ENCODE measurements around the gene VEGFA.

The VEGFA gene

DNA sequence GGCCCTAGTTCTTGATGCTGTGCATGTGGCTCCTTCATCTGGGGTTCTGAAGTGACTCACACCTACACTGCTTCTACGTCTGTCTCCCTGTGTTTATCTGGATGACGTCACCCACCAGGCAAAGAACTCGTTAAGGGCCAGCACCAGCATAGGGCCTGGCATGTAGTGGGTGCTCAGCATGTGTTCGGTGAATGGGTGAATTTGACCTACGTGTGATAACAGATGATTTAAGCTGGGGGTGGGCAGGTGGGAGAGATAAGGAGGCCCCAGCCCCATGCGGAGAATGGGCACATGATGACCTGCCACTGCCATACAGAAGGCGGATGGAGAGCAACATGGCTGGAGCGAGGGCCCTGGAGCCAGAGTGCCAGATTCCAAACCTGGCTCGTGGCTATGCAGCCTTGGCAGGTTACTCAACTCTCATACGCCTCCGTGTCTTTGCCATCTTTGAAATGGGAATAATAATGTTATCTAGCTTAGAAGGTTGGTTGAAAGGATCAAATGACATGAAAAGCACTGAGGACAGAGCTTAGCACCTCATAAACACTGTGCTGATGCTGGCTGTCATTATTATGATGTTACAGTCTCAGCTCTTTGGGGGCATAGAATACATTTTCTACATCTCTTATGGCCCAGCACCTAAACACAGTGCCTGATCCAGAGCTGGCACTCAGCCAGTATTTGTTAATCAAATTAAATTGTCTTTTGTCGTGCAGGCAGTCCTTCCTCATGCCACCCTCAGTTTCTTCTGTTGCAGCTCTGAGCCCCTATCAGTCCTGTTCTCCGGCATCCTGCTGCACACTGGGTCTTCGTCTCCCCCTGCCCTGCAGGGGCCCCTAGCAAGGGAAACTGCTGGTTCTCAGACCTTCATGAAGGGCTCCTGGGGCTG lies 39.6 kb downstream of the VEGFA start:
- ATAC-seq = no peak
- TF ChIP-seq, protein P1, sequence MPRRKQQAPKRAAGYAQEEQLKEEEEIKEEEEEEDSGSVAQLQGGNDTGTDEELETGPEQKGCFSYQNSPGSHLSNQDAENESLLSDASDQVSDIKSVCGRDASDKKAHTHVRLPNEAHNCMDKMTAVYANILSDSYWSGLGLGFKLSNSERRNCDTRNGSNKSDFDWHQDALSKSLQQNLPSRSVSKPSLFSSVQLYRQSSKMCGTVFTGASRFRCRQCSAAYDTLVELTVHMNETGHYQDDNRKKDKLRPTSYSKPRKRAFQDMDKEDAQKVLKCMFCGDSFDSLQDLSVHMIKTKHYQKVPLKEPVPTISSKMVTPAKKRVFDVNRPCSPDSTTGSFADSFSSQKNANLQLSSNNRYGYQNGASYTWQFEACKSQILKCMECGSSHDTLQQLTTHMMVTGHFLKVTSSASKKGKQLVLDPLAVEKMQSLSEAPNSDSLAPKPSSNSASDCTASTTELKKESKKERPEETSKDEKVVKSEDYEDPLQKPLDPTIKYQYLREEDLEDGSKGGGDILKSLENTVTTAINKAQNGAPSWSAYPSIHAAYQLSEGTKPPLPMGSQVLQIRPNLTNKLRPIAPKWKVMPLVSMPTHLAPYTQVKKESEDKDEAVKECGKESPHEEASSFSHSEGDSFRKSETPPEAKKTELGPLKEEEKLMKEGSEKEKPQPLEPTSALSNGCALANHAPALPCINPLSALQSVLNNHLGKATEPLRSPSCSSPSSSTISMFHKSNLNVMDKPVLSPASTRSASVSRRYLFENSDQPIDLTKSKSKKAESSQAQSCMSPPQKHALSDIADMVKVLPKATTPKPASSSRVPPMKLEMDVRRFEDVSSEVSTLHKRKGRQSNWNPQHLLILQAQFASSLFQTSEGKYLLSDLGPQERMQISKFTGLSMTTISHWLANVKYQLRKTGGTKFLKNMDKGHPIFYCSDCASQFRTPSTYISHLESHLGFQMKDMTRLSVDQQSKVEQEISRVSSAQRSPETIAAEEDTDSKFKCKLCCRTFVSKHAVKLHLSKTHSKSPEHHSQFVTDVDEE (CRISPR knock-in tag; IDR thresholded peaks at IDR 0.05) = no peak
- TF ChIP-seq RARB (CRISPR knock-in tag; IDR thresholded peaks at IDR 0.05) (no peak), ZFP3 (CRISPR knock-in tag; IDR thresholded peaks at IDR 0.05) (0 out of 2 replicates have a peak, but pooled peaks have one; percentile 25), ZFP30 (CRISPR knock-in tag; IDR thresholded peaks at IDR 0.05) (no peak), SNAI2 (CRISPR knock-in tag; IDR thresholded peaks at IDR 0.05) (no peak)
- TF ChIP-seq, protein P2, sequence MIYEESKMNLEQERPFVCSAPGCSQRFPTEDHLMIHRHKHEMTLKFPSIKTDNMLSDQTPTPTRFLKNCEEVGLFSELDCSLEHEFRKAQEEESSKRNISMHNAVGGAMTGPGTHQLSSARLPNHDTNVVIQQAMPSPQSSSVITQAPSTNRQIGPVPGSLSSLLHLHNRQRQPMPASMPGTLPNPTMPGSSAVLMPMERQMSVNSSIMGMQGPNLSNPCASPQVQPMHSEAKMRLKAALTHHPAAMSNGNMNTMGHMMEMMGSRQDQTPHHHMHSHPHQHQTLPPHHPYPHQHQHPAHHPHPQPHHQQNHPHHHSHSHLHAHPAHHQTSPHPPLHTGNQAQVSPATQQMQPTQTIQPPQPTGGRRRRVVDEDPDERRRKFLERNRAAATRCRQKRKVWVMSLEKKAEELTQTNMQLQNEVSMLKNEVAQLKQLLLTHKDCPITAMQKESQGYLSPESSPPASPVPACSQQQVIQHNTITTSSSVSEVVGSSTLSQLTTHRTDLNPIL (CRISPR knock-in tag; IDR thresholded peaks at IDR 0.05; ENCODE audit: low read depth) = 0 out of 2 replicates have a peak, but pooled peaks have one; percentile 29
- TF ChIP-seq, protein P3, sequence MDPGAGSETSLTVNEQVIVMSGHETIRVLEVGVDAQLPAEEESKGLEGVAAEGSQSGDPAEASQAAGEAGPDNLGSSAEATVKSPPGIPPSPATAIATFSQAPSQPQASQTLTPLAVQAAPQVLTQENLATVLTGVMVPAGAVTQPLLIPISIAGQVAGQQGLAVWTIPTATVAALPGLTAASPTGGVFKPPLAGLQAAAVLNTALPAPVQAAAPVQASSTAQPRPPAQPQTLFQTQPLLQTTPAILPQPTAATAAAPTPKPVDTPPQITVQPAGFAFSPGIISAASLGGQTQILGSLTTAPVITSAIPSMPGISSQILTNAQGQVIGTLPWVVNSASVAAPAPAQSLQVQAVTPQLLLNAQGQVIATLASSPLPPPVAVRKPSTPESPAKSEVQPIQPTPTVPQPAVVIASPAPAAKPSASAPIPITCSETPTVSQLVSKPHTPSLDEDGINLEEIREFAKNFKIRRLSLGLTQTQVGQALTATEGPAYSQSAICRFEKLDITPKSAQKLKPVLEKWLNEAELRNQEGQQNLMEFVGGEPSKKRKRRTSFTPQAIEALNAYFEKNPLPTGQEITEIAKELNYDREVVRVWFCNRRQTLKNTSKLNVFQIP (CRISPR knock-in tag; IDR thresholded peaks at IDR 0.05; ENCODE audit: borderline replicate concordance, low read depth) = no peak

DNA sequence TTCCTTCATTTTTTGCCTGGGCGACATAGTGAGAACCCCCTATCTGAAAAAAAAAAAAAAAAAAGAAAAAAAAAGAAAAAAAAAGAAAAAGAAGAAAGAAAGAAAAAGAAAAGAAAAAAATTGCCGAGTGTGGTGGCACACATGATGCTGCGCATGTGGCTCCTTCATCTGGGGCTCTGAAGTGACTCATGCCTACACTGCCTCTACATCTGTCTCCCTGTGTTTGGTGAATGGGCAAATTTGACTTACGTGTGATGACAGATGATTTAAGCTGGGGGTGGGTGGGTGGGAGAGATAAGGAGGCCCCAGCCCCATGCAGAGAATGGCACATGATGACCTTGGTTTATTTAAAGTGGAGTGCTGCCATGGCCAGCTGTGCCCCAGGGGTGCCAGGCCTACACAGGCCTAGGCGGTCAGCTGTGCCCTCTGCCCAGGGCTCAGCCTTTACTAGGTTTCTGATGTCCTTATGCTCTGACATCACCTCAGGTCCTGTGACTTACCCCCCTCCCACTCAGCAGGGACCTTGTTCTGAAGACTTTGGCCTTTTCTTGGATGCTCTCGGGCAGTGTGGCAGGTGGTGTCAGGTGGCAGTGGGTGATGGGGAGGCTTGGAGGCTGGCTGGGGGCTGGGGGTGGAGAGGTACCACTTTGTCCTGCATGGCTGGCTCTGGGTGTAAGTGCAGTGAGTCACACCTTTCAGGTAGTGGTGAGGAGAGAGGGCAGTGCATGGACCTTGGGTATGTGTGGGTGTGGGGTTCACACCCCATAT lies 41.1 kb downstream of the VEGFA start:
- no peak for ATAC-seq
- TF ChIP-seq ZFP30 (CRISPR knock-in tag; IDR thresholded peaks at IDR 0.05) (no peak), GLIS3 (CRISPR knock-in tag; IDR thresholded peaks at IDR 0.05) (no peak), ZC3H10 (CRISPR knock-in tag; IDR thresholded peaks at IDR 0.05) (no peak)

DNA sequence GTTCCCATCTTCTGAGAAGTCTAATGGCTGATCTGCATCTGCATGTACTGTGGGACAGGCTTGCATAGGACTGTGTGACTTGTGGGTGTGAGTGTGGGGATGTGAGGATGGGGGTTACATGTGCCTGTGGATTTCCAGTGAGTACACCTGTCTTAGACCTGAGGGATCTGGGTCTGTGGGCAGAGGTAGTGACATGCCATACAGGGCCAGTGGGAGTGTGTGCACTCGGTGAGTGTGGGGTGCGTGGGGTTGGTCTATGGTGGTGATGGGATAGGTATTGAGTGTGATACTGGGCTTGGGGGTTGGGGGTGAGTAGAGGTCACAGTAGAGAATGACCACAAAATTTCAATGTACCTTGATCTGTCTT lies 41.7 kb downstream of the VEGFA start:
- no peak for TF ChIP-seq TOX (CRISPR knock-in tag; IDR thresholded peaks at IDR 0.05; ENCODE audit: borderline replicate concordance)
- ATAC-seq = no peak

DNA sequence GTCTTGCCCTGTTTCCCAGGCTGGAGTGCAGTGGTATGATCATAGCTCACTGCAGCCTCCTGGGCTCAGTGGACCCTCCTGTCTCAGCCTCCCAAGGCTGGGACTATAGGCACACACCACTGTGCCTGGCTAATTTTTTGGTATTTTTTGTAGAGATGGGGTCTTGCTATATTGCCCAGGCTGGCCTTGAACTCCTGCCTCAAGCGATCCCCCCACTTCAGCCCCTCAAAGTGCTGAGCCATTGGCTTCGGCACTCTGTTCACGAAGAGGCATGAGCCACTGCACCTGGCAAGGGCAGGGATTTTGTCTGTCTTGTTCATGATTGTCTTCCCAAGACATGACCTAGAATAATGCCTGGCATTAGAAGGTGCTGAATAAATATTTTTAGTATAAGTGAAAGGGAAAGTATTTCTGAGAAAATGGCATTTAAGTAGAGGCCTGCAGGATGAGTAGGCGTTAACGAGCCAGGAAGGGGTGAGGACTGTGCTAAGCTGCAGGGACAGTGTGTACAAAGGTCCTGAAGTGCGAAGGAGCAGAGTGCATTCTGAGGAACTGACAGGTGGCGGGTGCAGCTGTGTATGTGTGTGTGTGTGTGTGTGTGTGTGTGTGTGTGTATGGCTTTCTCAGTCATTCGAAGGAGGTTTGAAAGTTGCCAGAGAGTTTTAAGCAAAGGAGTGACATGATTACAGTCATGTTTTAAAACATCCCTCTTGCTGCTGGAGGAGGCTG lies 43.0 kb downstream of the VEGFA start:
- TF ChIP-seq ZC3H10 (CRISPR knock-in tag; IDR thresholded peaks at IDR 0.05) = no peak
- TF ChIP-seq ZFP30 (CRISPR knock-in tag; IDR thresholded peaks at IDR 0.05) = no peak
- no peak for TF ChIP-seq ZNF8 (CRISPR knock-in tag; IDR thresholded peaks at IDR 0.05)
- TF ChIP-seq SNAI2 (CRISPR knock-in tag; IDR thresholded peaks at IDR 0.05) = no peak
- TF ChIP-seq, protein P4, sequence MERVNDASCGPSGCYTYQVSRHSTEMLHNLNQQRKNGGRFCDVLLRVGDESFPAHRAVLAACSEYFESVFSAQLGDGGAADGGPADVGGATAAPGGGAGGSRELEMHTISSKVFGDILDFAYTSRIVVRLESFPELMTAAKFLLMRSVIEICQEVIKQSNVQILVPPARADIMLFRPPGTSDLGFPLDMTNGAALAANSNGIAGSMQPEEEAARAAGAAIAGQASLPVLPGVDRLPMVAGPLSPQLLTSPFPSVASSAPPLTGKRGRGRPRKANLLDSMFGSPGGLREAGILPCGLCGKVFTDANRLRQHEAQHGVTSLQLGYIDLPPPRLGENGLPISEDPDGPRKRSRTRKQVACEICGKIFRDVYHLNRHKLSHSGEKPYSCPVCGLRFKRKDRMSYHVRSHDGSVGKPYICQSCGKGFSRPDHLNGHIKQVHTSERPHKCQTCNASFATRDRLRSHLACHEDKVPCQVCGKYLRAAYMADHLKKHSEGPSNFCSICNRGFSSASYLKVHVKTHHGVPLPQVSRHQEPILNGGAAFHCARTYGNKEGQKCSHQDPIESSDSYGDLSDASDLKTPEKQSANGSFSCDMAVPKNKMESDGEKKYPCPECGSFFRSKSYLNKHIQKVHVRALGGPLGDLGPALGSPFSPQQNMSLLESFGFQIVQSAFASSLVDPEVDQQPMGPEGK (CRISPR knock-in tag; IDR thresholded peaks at IDR 0.05; ENCODE audit: borderline replicate concordance) = no peak
- TF ChIP-seq ZNF565 (CRISPR knock-in tag; conservative IDR thresholded peaks at IDR 0.05; ENCODE audit: low read depth) = no peak
- no peak for ATAC-seq

DNA sequence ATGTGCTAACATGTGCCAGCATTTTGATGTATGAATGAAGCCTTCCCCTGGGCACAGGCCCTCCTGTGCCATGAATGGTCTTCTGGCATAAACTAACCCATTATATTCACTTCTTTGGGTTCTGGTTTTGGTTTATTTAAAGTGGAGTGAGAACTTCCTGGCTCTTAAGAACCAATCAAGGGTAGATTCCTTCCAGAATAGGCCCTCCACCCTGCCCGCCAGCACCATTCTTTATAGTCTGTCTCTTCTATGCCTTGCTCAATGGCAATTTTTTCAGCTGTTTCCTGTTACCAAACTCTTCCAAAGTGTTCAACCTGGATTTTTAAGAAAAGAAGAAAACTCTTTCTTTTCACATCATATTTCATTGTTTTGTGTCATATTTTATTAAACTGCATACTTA lies 44.1 kb downstream of the VEGFA start:
- ATAC-seq = no peak
- TF ChIP-seq, protein P3 (CRISPR knock-in tag; IDR thresholded peaks at IDR 0.05; ENCODE audit: borderline replicate concordance, low read depth) = no peak
- no peak for TF ChIP-seq ZFP3 (CRISPR knock-in tag; IDR thresholded peaks at IDR 0.05)
- no peak for TF ChIP-seq ESRRG (CRISPR knock-in tag; IDR thresholded peaks at IDR 0.05)
- no peak for TF ChIP-seq GLIS3 (CRISPR knock-in tag; IDR thresholded peaks at IDR 0.05)
- TF ChIP-seq SNAI2 (CRISPR knock-in tag; IDR thresholded peaks at IDR 0.05) = no peak
- TF ChIP-seq ZNF70 (CRISPR knock-in tag; IDR thresholded peaks at IDR 0.05) = no peak
- TF ChIP-seq ARNTL (CRISPR knock-in tag; IDR thresholded peaks at IDR 0.05; ENCODE audit: borderline replicate concordance, low read depth) = no peak
- no peak for TF ChIP-seq TCF4 (CRISPR knock-in tag; IDR thresholded peaks at IDR 0.05; ENCODE audit: borderline replicate concordance)
- TF ChIP-seq, protein P4 (CRISPR knock-in tag; IDR thresholded peaks at IDR 0.05; ENCODE audit: borderline replicate concordance) = no peak
- TF ChIP-seq ZNF8 (CRISPR knock-in tag; IDR thresholded peaks at IDR 0.05) = no peak

Data from SK-N-SH treated with all-trans-retinoic acid at 6 μM for 48 hours (cell line).